SK-N-MC (cell line): ENCODE measurements around the gene FILIP1.
"Not testable (repeated sequence)": the region's sequence is repeated elsewhere in the genome, so short reads cannot be mapped to it uniquely, and the experiment has no call there.

Source experiments
- DNase-seq: peaks from one replicate; pipeline ENCODE4 v3.0.0-alpha.2; 2011; ENCODE audit warnings: low read depth, low spot score
- H3K27ac ChIP-seq: fragments of 200-600 bp; sonication (generic); 2 replicates; pipeline ENCODE4 v1.5.1; 2016; ENCODE audit warnings: mixed run types
- H3K36me3 ChIP-seq: fragments of 200-600 bp; sonication (generic); 2 replicates; pipeline ENCODE4 v1.6.1; 2017; ENCODE audit warnings: antibody characterized with exemption, low read length, mixed read lengths; ENCODE audit not compliant: insufficient read depth
- H3K4me3 ChIP-seq: fragments of 200-600 bp; sonication (generic); 2 replicates; pipeline ENCODE4 v1.5.1; 2016
- H3K9ac ChIP-seq: fragments of 200-600 bp; sonication (generic); 2 replicates; pipeline ENCODE4 v1.8.0; 2017; ENCODE audit warnings: mixed run types, mixed read lengths; ENCODE audit not compliant: insufficient read length
- H3K9me3 ChIP-seq: fragments of 200-600 bp; sonication (generic); 2 replicates; pipeline ENCODE4 v1.6.1; 2017; ENCODE audit warnings: low read depth, mild to moderate bottlenecking, antibody characterized with exemption, low read length, moderate library complexity, mixed read lengths
- EZH2 ChIP-seq: fragments of 200-600 bp; sonication (generic); IDR thresholded peaks from one replicate; pipeline ENCODE4 v1.6.1; 2017; ENCODE audit warnings: antibody characterized with exemption
- FOXP2 ChIP-seq: optimal IDR thresholded peaks from 2 replicates; pipeline ENCODE3; 2011; ENCODE audit warnings: mild to moderate bottlenecking, moderate library complexity; ENCODE audit not compliant: insufficient read depth; ENCODE audit errors: extremely low read length, control extremely low read depth
- POLR2AphosphoS5 ChIP-seq: IDR thresholded peaks from 2 replicates; pipeline ENCODE4 v1.6.1; 2012; ENCODE audit warnings: mild to moderate bottlenecking, low read depth, low read length, borderline replicate concordance

The FILIP1 gene

GRCh38 chr6:75438013-75438431, 55.6 kb downstream of the FILIP1 start:
- DNase-seq: no peak
- peak overlapping the region; percentile 65 for H3K27ac ChIP-seq
- TF ChIP-seq POLR2AphosphoS5 (no peak), FOXP2 (no peak), EZH2 (no peak)

GRCh38 chr6:75437421-75437891, 56.1 kb downstream of the FILIP1 start:
- H3K27ac ChIP-seq: no peak overlapping the region
- no peaks in the 10 kb centered on the region for H3K9me3 ChIP-seq
- no peak overlapping the region for H3K4me3 ChIP-seq
- no peak for TF ChIP-seq POLR2AphosphoS5
- TF ChIP-seq FOXP2: no peak
- no peak overlapping the region for H3K9ac ChIP-seq
- DNase-seq: no peak
- H3K36me3 ChIP-seq: no peaks in the 10 kb centered on the region

More at GRCh38 chr6:75438013-75438431, 55.6 kb downstream of the FILIP1 start:
- no peaks in the 10 kb centered on the region for H3K9me3 ChIP-seq
- H3K9ac ChIP-seq: no peak overlapping the region
- no peak overlapping the region for H3K4me3 ChIP-seq
- H3K36me3 ChIP-seq: no peaks in the 10 kb centered on the region

- Histone ChIP-seq H3K4me3 (no peak overlapping the region), H3K27ac (no peak overlapping the region), H3K9me3 (no peaks in the 10 kb centered on the region), H3K9ac (no peak overlapping the region), H3K36me3 (no peaks in the 10 kb centered on the region)
- DNase-seq: no peak
- TF ChIP-seq FOXP2 (no peak), EZH2 (no peak), POLR2AphosphoS5 (no peak)
Measured at GRCh38 chr6:75436869-75437268, 56.7 kb downstream of the FILIP1 start.

- not testable (repeated sequence) for DNase-seq, H3K9ac ChIP-seq, H3K36me3 ChIP-seq, H3K27ac ChIP-seq, H3K4me3 ChIP-seq, H3K9me3 ChIP-seq
Measured at GRCh38 chr6:75432809-75433208, 60.8 kb downstream of the FILIP1 start.

- Histone ChIP-seq H3K4me3 (no peak overlapping the region), H3K36me3 (no peaks in the 10 kb centered on the region), H3K9me3 (no peaks in the 10 kb centered on the region), H3K27ac (no peak overlapping the region), H3K9ac (no peak overlapping the region)
- TF ChIP-seq FOXP2 (no peak), EZH2 (no peak), POLR2AphosphoS5 (no peak)
- no peak for DNase-seq
Measured at GRCh38 chr6:75431379-75431778, 62.2 kb downstream of the FILIP1 start.

- H3K9ac ChIP-seq: no peak overlapping the region
- no peaks in the 10 kb centered on the region for H3K9me3 ChIP-seq
- DNase-seq: no peak
- no peak for TF ChIP-seq FOXP2
- no peak for TF ChIP-seq POLR2AphosphoS5
- no peaks in the 10 kb centered on the region for H3K36me3 ChIP-seq
- no peak overlapping the region for H3K27ac ChIP-seq
- no peak overlapping the region for H3K4me3 ChIP-seq
Measured at GRCh38 chr6:75430631-75431325, 62.8 kb downstream of the FILIP1 start.

GRCh38 chr6:75429061-75429703, 64.4 kb downstream of the FILIP1 start:
- H3K36me3 ChIP-seq: no peaks in the 10 kb centered on the region
- DNase-seq: no peak
- H3K27ac ChIP-seq: no peak overlapping the region
- no peaks in the 10 kb centered on the region for H3K9me3 ChIP-seq
- H3K9ac ChIP-seq: no peak overlapping the region
- no peak overlapping the region for H3K4me3 ChIP-seq
- TF ChIP-seq FOXP2 (no peak), EZH2 (no peak), POLR2AphosphoS5 (no peak)

- Histone ChIP-seq H3K36me3 (no peaks in the 10 kb centered on the region), H3K9me3 (no peaks in the 10 kb centered on the region), H3K9ac (no peak overlapping the region), H3K27ac (no peak overlapping the region), H3K4me3 (no peak overlapping the region)
- no peak for TF ChIP-seq POLR2AphosphoS5
- no peak for TF ChIP-seq EZH2
- TF ChIP-seq FOXP2: no peak
- no peak for DNase-seq
Measured at GRCh38 chr6:75428204-75428603, 65.4 kb downstream of the FILIP1 start.

GRCh38 chr6:75427329-75427728, 66.3 kb downstream of the FILIP1 start:
- H3K36me3 ChIP-seq: no peaks in the 10 kb centered on the region
- no peaks in the 10 kb centered on the region for H3K9me3 ChIP-seq
- no peak overlapping the region for H3K9ac ChIP-seq
- TF ChIP-seq FOXP2: no peak
- no peak overlapping the region for H3K4me3 ChIP-seq
- no peak for DNase-seq
- no peak overlapping the region for H3K27ac ChIP-seq
